Endothelial cell of umbilical vein (primary cell): Measurements from ENCODE around the gene PARN. TPM values are rescaled to one million over a fixed set of nuclear protein-coding genes. Genes with fewer than 3 reads are reported as not detected.

Source experiments
- BruUV-seq: library from RNA; stranded (reverse); fragments of 400-500 nt; replicated peaks from 2 replicates; lab custom pipeline; 2021; lab: Mats Ljungman, UMichigan
- CTCF ChIA-PET: fragments of 300-600, 350-600 bp; sonication (Branson Sonifier 250); formaldehyde crosslinking; loops from one replicate; lab custom pipeline; 2021; ENCODE audit warnings: antibody characterized with exemption, inconsistent platforms; lab: Charles Lee
- POLR2A ChIA-PET: fragments of 300-600, 350-600 bp; sonication (Branson Sonifier 250); formaldehyde crosslinking; loops from one replicate; lab custom pipeline; 2021; ENCODE audit warnings: antibody characterized with exemption, inconsistent platforms; lab: Charles Lee
- DNase-seq: peaks from one replicate; pipeline ENCODE4 v3.0.0-alpha.2; 2011; ENCODE audit warnings: low read depth, low spot score
- FAIRE-seq: peaks from 2 replicates; lab custom pipeline; 2011; peaks lifted over from hg19 to GRCh38; lab: Jason Lieb, UNC
- H2AFZ ChIP-seq: 2 replicates; pipeline ENCODE4 v1.6.0; 2012; ENCODE audit warnings: low read depth, low read length, control low read depth, inconsistent platforms
- H3K27ac ChIP-seq: 2 replicates; pipeline ENCODE4 v1.5.1; 2011; ENCODE audit warnings: low read depth, mild to moderate bottlenecking, control low read depth, low read length, moderate library complexity; ENCODE audit not compliant: insufficient read depth
- H3K27me3 ChIP-seq, 2 experiments: 2 replicates each; pipeline versions ENCODE4 v1.6.0 to v1.6.1; 2011; ENCODE audit warnings: low read length in 2 of 2, mixed read lengths in 1 of 2; ENCODE audit not compliant: control insufficient read depth in 2 of 2, insufficient read depth in 2 of 2
- H3K36me3 ChIP-seq, 2 experiments: 2 replicates in 1 of 2; 3 replicates in 1 of 2; pipeline ENCODE4 v1.5.1; 2011; ENCODE audit warnings: low read length in 2 of 2, mild to moderate bottlenecking in 1 of 2, moderate library complexity in 1 of 2; ENCODE audit not compliant: control insufficient read depth in 2 of 2, insufficient read depth in 2 of 2; ENCODE audit errors: extremely low read depth in 1 of 2
- H3K4me1 ChIP-seq: 3 replicates; pipeline ENCODE4 v1.5.1; 2011; ENCODE audit warnings: mild to moderate bottlenecking, low read length; ENCODE audit not compliant: control insufficient read depth, insufficient read depth; ENCODE audit errors: extremely low read depth
- H3K4me2 ChIP-seq: 2 replicates; pipeline ENCODE4 v1.6.1; 2011; ENCODE audit warnings: low read length, control low read depth, mixed read lengths; ENCODE audit not compliant: insufficient read depth
- H3K4me3 ChIP-seq, 3 experiments: fragments of 200-600 bp in 1 of 3; sonication (generic), shearing (Covaris generic) in 1 of 3; replicated peaks in 1 of 3; 2 replicates each; pipeline ENCODE4 v1.5.1; 2011 to 2016; ENCODE audit warnings: control low read depth in 3 of 3, low read length in 3 of 3, mild to moderate bottlenecking in 2 of 3, inconsistent platforms in 1 of 3, low read depth in 1 of 3, moderate library complexity in 1 of 3; ENCODE audit not compliant: insufficient read depth in 1 of 3
- H3K79me2 ChIP-seq: 2 replicates; pipeline ENCODE4 v1.6.0; 2012; ENCODE audit warnings: low read length, inconsistent platforms; ENCODE audit not compliant: control insufficient read depth, insufficient read depth
- H3K9ac ChIP-seq: replicated peaks from 2 replicates; pipeline ENCODE3; 2011; ENCODE audit warnings: low read length, control low read depth; ENCODE audit not compliant: insufficient read depth; ENCODE audit errors: extremely low read depth
- H3K9me1 ChIP-seq: replicated peaks from 3 replicates; pipeline ENCODE4 v1.6.0; 2011; ENCODE audit warnings: mild to moderate bottlenecking, low read length; ENCODE audit not compliant: control insufficient read depth, insufficient read depth; ENCODE audit errors: extremely low read depth
- H3K9me3 ChIP-seq: replicated peaks from 2 replicates; pipeline ENCODE4 v1.5.1; 2012; ENCODE audit warnings: low read length, inconsistent platforms; ENCODE audit not compliant: control insufficient read depth, insufficient read depth
- H4K20me1 ChIP-seq: replicated peaks from 2 replicates; pipeline ENCODE3; 2011; ENCODE audit warnings: mild to moderate bottlenecking, low read length; ENCODE audit not compliant: control insufficient read depth, insufficient read depth; ENCODE audit errors: extremely low read depth
- EZH2 ChIP-seq: IDR thresholded peaks from 2 replicates; pipeline ENCODE4 v1.6.1; 2012; ENCODE audit warnings: borderline replicate concordance, low read depth, mild to moderate bottlenecking, moderate library complexity, low read length, inconsistent platforms; ENCODE audit not compliant: severe bottlenecking
- FOS ChIP-seq: IDR thresholded peaks from 2 replicates; pipeline ENCODE4 v1.6.1; 2011; ENCODE audit warnings: mild to moderate bottlenecking, low read length, moderate library complexity, borderline replicate concordance; ENCODE audit not compliant: insufficient read depth
- GATA2 ChIP-seq: IDR thresholded peaks from 2 replicates; pipeline ENCODE4 v1.7.0; 2011; ENCODE audit warnings: low read depth, mild to moderate bottlenecking, moderate library complexity, mixed read lengths, low read length; ENCODE audit not compliant: insufficient read length, insufficient read depth
- JUN ChIP-seq: IDR thresholded peaks from 2 replicates; pipeline ENCODE4 v1.6.1; 2011; ENCODE audit warnings: borderline replicate concordance, low read depth; ENCODE audit not compliant: insufficient read length, insufficient read depth
- MYC ChIP-seq: IDR thresholded peaks from one replicate; pipeline ENCODE4 v1.6.1; 2011; ENCODE audit warnings: mild to moderate bottlenecking, low read depth, low read length
- POLR2A ChIP-seq: IDR thresholded peaks from 2 replicates; pipeline ENCODE4 v1.6.1; 2012; ENCODE audit warnings: low read depth, mild to moderate bottlenecking, control low read depth, low read length
- POLR2AphosphoS5 ChIP-seq: IDR thresholded peaks from 2 replicates; pipeline ENCODE4 v1.6.1; 2012; ENCODE audit warnings: low read depth, mild to moderate bottlenecking, control low read depth, low read length, moderate library complexity; ENCODE audit not compliant: insufficient read depth
- dilution Hi-C: fragments of 300-500 bp; cut with MboI; formaldehyde crosslinking; loops from one replicate; pipeline ENCODE4 v1.15.0; 2019; ENCODE audit warnings: low sequenced_read_pairs; ENCODE audit not compliant: extremely low pct_ligation_motif_present
- intact Hi-C: fragments of 100-400 bp; cut with micrococcal nuclease; formaldehyde crosslinking; loops from one replicate; pipeline ENCODE4 v1.10.0; 2022
- polyA plus RNA-seq, 4 experiments: library from polyadenylated mRNA; depleted of rRNA in 3 of 4; stranded (reverse) in 3 of 4; unstranded in 1 of 4; fragments of >200 nt; gene quantifications; 2 replicates each; pipeline versions ENCODE4 v1.2.1 to v1.2.3, GENCODE V29; 2011 to 2012; ENCODE audit warnings: missing spikeins in 1 of 4
- total RNA-seq: library from RNA; stranded (reverse); gene quantifications from 2 replicates; pipeline ENCODE4 v1.2.3, GENCODE V29; 2021
- TF ChIP-seq, protein P1 (sequence below), 2 donors: IDR thresholded peaks; 1 replicate in 1 of 2; 2 replicates in 1 of 2; pipeline ENCODE4 v1.5.1; 2011; ENCODE audit warnings: low read length in 2 of 2, mild to moderate bottlenecking in 2 of 2, moderate library complexity in 2 of 2, control low read depth in 1 of 2, inconsistent platforms in 1 of 2, low read depth in 1 of 2; ENCODE audit not compliant: insufficient read depth in 1 of 2; ENCODE audit errors: extremely low read depth in 1 of 2
- TF ChIP-seq, protein P2 (sequence below): IDR thresholded peaks from 2 replicates; pipeline ENCODE4 v1.6.1; 2011; ENCODE audit not compliant: insufficient read depth, insufficient read length

PARN gene
- total and polyA plus RNA-seq, 2 donors (not counting 3 experiments of a cell fraction or from before 2014, with no cell fraction given), result 16.9 to 24.6 TPM

GRCh38 chr16:14509055-14509454, 121.0 kb downstream of the PARN start:
- TF ChIP-seq, protein P1, sequence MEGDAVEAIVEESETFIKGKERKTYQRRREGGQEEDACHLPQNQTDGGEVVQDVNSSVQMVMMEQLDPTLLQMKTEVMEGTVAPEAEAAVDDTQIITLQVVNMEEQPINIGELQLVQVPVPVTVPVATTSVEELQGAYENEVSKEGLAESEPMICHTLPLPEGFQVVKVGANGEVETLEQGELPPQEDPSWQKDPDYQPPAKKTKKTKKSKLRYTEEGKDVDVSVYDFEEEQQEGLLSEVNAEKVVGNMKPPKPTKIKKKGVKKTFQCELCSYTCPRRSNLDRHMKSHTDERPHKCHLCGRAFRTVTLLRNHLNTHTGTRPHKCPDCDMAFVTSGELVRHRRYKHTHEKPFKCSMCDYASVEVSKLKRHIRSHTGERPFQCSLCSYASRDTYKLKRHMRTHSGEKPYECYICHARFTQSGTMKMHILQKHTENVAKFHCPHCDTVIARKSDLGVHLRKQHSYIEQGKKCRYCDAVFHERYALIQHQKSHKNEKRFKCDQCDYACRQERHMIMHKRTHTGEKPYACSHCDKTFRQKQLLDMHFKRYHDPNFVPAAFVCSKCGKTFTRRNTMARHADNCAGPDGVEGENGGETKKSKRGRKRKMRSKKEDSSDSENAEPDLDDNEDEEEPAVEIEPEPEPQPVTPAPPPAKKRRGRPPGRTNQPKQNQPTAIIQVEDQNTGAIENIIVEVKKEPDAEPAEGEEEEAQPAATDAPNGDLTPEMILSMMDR (IDR thresholded peaks at IDR 0.05; ENCODE audit: extremely low read depth in 1 of 2, insufficient read depth in 1 of 2, low read depth in 1 of 2, low read length in 2 of 2), result no peak
- TF ChIP-seq POLR2AphosphoS5 (no peak), POLR2A (no peak), FOS (no peak), GATA2 (no peak), EZH2 (no peak), MYC (no peak), JUN (no peak)
- TF ChIP-seq, protein P2, sequence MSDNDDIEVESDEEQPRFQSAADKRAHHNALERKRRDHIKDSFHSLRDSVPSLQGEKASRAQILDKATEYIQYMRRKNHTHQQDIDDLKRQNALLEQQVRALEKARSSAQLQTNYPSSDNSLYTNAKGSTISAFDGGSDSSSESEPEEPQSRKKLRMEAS, result no peak
- intact Hi-C loops (no loop called here), dilution Hi-C loops (no loop called here)
- no TSS peak for BruUV-seq
- ChIA-PET CTCF (no interaction called here), POLR2A (no interaction called here)
- no peaks in the 10 kb centered on the region for H3K79me2 ChIP-seq
- no peaks in the 10 kb centered on the region for H3K9me1 ChIP-seq
- H3K9me3 ChIP-seq, result no peaks in the 10 kb centered on the region
- H2AFZ ChIP-seq, result no peak overlapping the region
- DNase-seq (no peak), FAIRE-seq (no peak)
- H3K4me2 ChIP-seq, result no peak overlapping the region
- H3K36me3 ChIP-seq, result no peaks in the 10 kb centered on the region
- H4K20me1 ChIP-seq, result no peaks in the 10 kb centered on the region
- H3K27ac ChIP-seq, result no peak overlapping the region
- no peak overlapping the region for H3K9ac ChIP-seq
- no peak overlapping the region for H3K4me3 ChIP-seq
- no peaks in the 10 kb centered on the region for H3K4me1 ChIP-seq
- no peaks in the 10 kb centered on the region for H3K27me3 ChIP-seq
